GM19397 (cell line): ENCODE results near the gene TFF1.
"Not testable (repeated sequence)": the region's sequence is repeated elsewhere in the genome, so short reads cannot be mapped to it uniquely, and the experiment has no call there.

Source experiments
- ATAC-seq: cut with Tn5 transposase; IDR thresholded peaks from one replicate; pipeline ENCODE4 v1.9.1; 2021; ENCODE audit warnings: mild to moderate bottlenecking, moderate library complexity; ENCODE audit not compliant: unreplicated experiment

TFF1 gene

DNA sequence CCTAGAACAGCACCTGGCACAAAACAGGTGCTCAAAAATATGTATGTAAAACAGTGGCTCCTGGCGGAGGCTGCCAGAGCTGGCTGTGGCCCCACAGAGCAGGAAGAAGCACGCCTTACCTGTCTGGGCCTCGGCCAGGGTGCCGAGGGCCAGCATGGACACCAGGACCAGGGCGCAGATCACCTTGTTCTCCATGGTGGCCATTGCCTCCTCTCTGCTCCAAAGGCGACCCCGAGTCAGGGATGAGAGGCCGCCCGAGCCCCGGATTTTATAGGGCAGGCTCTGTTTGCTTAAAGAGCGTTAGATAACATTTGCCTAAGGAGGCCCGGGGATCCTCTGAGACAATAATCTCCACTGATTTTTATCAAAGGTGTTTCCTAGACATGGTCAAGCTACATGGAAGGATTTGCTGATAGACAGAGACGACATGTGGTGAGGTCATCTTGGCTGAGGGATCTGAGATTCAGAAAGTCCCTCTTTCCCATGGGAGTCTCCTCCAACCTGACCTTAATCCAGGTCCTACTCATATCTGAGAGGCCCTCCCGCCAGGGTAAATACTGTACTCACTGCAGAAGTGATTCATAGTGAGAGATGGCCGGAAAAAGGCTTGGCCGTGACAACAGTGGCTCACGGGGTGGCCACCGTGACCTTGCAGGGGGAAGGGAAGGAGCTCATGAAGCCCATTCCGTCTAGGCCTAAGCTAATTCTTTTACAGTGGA, at the start of gene TFF1:
TSS of gene TFF1 (minus strand) at position 244 of the 719 bp plus-strand sequence. CDS start at position 204, 40 bp downstream.
- no peak for ATAC-seq

DNA sequence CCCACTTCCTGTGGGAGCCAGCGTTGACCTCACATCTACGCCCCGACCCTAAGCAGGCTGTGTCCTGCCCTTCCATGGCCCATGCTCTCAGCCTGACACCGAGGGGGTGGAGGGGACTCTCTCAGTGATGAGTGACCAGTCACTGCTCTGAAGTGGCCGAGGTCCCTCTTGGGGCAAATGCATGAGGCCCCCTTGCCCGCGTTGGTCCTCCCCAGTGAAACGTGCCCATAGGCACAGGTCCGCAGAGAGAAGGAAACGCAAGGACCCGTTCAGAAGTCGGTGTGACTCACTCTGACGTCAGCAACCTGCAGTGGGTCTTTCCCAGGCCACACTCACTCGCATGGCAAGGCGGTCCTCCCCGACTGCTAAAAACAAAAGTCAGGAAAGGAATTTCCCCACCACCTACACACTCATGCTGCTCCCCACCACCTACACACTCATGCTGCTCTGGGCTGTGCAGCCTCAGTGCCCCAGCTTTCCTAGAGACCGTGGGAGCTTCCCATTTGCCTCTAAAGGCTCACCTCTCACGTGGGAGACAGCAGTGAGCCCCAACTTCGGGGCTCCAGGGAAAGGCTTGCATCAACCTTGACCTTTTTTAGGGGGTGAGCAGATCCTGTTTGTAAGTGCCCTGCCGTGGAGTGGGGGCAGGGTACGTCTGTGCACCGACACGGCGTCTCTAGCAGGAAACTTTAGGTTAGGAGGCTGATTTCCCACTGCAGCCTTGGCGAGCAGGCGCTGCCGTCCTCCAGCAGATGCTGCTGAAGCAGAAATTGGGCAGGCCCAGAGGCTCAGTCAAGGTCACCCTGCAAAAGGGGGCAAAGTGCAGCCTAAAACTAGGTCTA, 48.8 kb upstream of the TFF1 start:
- ATAC-seq = peak; percentile 73

DNA sequence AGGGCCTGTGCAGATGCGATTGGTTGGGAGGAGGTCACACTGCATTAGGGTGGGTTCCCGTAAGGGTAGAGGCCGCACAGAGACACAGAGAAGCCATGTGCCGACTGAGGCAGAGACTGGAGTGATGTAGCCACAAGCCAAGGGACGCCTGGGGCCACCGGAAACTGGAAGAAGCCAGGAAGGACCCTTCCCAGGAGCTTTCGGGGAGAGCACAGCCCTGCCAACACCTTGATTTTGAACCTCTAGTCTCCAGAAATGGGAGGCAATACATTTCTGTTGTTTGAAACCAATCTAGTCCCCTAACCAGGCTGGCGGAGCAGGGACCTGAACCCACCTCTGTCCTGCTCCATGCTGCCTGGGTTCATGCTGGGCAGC, 48.2 kb upstream of the TFF1 start:
- no peak for ATAC-seq

DNA sequence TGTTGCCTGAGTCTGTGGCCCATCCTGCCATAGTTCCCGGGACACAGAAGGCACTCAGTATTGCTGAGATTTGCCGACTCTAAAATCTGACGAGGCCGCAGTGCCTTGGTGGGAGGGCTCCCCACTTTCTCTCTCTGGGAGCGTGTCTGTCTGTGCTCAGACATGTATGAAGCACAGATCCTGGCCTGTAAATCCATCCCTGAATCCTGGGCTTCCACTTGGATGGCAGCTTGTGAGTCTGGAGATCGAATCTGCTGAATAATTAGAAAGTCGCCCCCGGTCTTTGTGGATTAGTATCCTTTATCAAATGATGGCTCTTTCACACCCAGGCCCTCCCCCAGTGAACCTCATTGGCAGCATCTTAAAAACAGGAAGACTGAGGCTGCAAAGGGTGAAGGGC, 47.7 kb upstream of the TFF1 start:
- no peak for ATAC-seq

DNA sequence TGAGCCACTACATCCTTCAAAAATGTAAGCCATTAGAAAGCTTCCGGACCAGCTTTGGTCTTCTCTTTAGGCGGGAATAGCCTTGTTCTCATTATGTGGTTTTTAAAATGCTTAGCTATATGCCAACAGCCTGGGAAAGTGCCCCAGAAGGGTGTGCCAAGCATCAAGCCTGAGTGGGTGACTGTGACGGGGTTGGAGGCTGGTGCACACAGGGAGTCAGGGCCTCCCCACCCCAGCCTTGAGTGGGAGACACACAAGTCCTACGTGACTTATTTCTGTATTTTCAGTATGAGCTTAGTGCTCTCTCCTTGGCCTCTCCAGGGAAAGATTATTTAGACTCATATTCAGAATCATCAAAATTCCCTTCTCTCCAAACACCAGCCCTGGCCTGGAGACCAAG, 47.2 kb upstream of the TFF1 start:
- ATAC-seq = no peak

DNA sequence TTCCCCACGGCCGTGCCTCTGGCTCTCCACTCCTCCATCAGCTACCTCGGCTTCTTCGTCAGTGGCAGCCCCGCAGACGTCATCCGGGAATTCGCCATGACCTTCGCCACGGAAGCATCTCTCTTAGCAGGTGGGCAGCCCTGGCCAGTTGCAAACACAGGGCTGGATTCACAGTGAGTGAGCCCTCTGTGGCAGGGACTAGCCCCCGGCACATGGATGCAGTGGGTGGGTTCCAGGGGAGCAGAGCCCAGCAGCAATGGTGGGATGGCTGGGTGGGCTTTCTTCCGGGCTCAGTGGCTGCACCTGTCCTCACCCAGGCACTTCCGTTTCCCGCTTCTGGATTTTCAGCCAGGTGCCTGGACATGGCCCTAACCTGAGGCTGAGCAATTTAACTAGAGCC, 46.8 kb upstream of the TFF1 start:
- no peak for ATAC-seq

DNA sequence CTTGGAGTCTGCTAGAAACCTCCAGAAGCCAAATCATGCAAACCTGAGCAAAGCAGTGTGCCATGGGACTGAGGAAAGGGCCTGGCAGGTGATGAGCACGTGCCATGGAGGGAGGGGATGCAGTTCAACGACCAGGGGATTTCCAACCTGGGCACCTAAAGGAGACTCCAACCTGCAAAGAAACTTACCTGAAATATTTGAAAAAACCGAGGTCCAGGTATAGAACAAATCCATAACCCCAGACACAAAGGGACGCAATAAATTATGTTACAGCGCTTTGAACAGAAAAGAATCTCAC, 46.2 kb upstream of the TFF1 start:
- no peak for ATAC-seq

DNA sequence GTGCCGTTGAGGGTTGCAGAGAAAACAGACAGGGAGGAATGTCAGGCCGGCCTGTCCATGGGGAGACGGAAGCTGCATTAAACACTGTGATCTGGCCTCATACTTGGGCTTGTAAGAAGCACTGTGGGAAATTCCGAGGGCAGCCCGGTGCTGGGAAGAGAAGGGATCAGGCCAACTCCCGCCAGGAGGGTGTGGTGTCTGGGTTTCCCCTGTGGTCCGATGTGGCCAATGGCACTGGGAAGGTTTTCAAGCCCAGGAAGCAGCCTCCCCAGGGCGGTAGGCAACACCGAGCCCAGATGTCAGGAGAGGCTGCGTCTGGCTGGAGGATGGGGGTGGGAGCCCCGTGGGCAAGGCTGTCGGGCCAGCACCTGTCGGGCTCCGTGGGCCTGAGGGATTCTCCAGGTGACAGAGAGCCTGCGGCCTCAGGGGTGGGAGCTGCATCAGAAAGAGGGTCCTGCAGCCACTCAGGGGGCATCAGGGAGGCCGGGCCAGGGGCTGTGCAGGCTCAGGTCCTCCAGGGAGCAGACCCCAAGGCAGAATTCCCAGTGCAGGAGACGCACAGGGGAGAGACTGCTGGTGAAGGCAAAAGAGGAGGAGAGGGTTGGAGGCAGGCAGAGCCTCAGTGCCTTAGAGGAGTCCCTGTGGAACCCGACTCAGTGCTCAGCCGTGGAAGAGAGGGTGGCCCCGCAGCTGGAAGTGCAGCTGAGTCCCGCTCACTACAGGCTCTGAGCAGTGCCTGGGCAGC, 45.7 kb upstream of the TFF1 start:
- ATAC-seq = no peak

DNA sequence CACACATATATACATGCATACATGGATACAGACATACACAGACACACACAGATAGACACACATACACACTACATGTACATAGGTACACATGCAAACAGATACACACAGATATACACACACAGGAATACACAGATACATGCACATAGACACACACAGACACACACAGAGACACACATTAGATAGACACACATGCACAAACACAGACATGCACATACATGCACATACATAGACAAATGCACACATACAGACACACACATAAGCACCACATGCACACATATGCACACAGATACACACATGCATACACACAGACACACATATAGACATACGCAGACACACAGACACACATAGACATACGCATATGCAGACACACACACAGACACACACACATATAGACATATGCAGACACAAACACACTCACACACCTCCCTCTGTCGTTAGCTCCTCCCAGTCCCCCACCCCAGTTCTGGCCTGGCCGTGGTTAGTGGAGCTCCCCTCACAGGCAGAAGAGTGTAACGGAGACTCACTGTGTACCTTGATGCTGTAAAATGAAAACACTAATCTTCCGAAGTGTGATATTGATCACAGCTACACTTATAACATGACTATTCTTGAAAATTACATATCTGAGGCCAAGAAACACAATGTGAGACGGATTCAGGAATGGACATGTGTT, 45.0 kb upstream of the TFF1 start:
- ATAC-seq = no peak

DNA sequence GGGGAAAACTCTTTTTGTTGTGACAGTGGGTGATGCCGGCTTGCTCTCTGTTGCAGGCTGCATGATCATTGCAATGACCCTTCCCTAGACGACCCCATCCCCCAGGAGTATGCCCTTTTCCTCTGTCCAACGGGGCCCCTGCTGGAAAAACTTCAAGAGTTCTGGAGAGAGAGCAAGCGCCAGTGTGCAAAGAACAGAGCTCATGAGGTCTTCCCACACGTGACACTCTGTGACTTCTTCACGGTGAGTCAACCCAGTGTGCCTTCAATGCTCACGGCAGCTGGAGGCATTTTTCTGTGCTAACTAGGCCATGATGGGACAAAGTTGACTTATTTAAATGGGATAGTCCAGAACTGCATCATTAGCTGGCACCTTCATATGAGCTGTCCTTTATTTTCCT, 43.0 kb upstream of the TFF1 start:
- no peak for ATAC-seq

DNA sequence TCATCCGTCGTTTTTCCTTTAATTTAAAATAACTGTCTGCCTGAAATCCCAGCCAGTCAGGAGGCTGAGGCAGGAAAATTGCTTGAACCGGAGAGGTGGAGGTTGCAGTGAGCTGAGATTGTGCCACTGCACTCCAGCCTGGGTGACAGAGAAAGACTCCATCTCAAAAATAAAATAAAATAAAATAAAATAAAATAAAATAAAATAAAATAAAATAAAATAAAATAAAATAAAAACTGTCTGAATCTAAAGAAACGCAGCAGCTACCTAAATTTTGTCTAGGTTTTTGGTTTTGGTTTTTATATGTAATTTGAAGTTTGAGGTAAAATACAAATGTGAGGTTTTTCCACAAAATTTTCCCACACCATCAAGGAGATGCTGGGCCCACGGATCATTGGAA, 42.4 kb upstream of the TFF1 start:
- ATAC-seq = not testable (repeated sequence)

DNA sequence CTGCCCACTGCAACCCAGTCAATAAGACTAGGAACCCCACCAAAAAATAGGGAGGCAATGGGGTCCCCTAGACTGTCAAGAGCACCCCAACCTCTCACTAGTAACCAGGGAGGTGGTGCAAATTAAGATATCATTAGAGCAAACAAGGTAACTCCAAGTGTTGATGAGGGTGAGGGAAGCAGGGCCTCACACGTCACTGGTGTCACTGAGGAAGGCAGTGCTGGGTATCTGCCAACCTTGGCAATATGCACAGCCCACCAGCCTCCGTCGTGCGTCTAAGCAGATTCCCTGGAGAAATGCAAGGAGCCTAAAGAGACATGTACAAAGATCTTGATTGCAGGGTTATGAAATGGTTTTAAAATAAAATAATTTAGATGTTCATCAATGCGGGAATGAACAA, 41.1 kb upstream of the TFF1 start:
- no peak for ATAC-seq

DNA sequence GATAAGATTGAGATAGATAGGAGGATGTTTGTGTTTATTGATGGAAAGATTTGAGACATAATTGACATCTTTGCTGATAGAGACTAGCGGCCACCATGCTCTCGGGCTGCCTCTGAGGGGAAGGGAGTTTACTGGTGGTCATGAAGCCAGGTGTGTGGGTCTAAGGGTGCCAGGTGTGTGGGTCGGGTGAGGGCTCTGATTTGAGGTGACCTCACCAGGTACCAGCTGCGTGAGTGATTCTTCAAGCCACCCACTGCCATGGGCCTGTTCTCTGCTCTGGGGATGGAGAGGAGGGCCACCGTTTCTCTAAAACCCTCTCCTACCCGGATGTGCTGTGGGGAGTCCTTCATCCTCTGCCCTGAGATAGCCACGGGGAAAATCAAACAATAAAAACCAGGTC, 40.5 kb upstream of the TFF1 start:
- ATAC-seq = no peak

DNA sequence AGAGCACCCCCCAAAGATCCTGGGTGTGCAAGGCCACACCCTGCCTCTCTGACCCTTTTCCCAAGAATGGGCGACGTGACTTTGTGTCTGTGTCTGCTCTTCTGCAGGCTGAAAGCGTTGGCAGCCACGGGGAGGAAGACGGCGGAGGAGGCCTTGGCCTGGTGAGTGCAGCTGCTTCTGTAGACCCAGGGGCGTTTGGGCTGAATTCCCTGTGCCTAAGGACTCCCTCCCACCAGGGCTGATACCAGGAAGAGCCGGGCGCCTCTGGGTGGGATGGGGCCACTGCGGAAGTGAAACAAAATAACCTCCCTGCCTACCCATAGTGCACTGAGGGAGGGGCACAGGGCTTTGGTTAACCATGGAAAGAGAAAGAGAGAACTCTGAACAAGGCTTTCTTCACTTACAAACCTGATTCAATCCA, 39.9 kb upstream of the TFF1 start:
- ATAC-seq = no peak

DNA sequence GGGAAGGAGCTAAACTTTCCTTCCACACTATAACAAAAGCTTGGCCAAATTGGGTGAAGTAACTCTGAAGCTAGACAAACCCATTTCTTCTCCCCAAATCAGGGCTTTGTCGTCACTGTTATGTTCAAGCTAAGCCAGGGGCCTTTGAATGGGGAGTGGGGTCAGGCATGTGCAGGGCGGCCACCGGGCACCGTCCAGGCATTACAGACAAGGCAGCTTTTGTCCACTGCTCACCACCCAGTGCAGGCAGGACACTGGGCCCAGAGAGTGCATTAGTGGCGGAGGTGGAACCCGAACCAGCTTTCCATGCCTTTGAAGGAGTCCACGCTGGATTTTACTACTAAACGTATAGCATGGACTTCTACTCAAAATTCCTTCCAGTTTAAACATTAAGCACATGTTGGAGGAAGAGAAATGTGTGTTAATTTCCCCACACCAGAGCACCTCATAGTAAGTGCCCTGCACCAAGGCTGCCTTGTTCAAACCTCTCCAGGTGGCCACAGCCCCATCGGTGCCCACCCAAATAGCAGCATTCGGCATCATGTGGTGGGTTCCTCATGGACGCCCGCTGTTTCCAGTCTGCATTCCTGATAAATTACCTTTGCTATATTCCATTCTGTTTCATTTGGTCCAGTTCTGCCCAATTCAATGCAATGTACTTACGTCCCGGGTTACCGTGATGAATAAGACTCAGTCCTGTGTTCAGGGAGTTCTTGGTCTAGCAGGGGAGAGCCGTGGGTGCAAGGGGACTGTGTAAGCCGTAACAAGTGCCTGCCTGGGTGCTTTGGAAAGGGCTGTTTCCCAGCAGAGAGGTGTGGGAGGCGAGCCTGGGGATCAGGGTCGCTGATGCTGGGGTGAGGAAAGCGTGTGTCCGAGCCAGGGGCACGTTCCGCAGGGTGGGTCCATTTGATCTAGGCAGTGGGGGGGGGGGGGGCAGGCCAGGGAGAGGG, 39.0 kb upstream of the TFF1 start:
- no peak for ATAC-seq

DNA sequence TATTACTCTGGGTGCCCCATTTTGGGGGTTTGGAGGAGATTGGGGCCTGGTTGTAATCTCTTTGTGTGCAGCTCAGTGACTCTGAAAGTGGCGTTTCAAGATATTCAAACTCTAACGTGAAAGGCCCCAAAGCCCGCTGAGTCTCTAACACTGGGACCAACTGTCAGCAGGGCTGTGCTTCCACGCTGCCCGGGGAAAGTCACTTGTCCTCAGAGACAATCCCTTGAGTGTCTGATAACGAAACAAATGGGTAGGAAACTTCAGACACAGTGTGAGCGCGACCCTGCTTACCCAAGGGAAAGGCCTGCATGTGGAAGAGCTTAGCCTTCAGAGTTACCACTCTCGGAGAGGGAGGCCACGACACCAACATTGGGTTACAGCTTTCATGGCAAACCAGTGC, 38.2 kb upstream of the TFF1 start:
- ATAC-seq = no peak

DNA sequence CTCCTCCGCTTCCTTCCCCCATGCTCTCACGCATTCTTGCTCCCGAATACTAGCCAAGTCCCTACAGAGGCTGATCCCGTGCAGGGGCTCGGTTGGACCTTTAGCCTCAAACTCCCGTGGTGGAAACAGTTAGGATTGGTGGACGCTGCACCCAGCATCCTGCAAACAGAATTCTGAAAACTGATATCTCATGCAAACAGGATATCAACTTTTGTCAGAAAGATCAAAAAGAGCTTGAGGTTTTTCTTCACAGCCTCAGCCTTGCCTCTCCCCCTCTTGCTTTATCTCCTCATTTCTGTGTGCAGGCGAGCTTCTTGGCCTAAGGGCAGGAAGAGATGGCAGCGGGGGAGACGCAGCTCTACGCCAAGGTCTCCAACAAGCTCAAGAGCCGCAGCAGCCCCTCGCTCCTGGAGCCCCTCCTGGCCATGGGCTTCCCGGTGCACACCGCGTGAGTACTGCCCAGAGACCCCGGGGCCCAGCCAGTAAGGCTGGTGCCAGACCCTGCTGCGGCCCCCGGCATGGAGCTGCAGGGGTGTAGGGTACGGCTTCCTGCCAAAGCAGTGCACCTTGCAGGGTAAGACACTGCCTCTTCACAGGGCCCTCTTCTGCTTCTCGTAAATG, 37.4 kb upstream of the TFF1 start, which contains the start of gene UBASH3A:
TSS of gene UBASH3A (plus strand) at position 292 of the 621 bp plus-strand sequence. CDS start at position 336, 44 bp downstream.
- no peak for ATAC-seq

DNA sequence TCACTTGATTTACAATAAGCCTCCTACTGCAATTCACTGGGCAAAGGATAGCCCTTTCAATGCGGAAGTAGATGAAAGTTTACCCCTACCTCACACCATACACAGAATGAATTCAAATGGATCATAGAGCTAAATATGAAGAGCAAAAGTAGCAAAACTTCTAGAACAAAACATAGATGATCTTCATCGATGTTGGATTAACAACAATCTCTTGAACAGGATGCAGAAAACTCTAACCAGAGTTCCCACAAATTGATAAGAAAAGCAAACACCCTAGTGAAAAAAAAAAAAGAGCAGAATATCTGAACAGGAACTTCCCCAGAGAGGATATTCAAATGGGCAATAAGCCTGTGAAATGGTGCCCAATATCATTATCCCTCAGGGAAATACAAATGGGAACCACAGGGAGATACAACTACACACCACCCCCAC, 35.5 kb upstream of the TFF1 start:
- ATAC-seq = no peak

DNA sequence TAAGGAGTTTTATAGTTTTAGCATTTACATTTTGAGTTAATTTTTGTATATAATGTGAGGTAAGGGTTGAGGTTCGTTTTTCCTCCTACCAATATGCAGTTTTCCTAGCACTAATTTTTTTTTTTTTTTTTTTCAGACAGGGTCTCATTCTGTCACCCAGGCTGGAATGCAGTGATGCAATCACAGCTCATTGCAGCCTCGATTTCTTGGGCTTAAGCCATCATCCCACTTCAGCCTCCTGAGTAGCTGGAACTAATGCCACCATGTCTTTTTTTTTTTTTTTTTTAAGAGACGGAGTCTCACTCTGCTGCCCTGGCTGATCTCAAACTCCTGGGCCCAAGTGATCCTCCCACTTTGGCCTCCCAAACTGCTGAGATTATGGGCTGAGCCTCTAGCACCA, 34.8 kb upstream of the TFF1 start:
- no peak for ATAC-seq

DNA sequence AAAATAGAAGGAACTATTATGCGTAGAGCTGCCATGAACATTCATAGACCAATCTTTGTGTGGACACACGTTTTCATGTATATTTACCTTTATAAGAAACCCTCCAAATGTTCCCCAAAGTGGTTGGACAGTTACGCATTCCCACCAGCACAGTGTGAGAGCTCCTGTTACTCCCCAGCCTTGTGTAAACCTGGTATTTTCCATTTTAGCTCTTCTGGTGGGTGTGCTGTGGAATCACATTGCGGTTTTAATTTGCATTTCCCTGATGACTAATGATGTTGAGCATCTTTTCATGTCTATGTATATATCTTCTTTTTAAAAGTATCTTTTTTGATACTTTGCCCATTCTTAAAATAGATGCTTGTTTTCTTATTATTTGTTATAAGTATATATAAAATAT, 34.2 kb upstream of the TFF1 start:
- no peak for ATAC-seq
